PC-3 (cell line): ENCODE results near the gene ANTXR1. TPM values are rescaled to one million over a fixed set of nuclear protein-coding genes. Genes with fewer than 3 reads are reported as not detected.
A peak's percentile ranks its signal among the peaks of the same experiment; 100 is the strongest.

Experiments
- ATAC-seq: fragments of 200-7000 bp; cut with Tn5 transposase; 2 replicates; pipeline ENCODE4 v1.9.1; 2020; ENCODE audit warnings: mild to moderate bottlenecking, moderate library complexity
- BruUV-seq: library from RNA; stranded (reverse); fragments of 400-500 nt; replicated peaks from 2 replicates; lab custom pipeline; 2021; lab: Mats Ljungman, UMichigan
- CTCF ChIA-PET: fragments of 300-600 bp; sonication (Branson Sonifier 250); formaldehyde crosslinking; loops from one replicate; lab custom pipeline; 2022; ENCODE audit warnings: antibody characterized with exemption; lab: Charles Lee
- POLR2A ChIA-PET: fragments of 300-600 bp; sonication (Branson Sonifier 250); formaldehyde crosslinking; loops from one replicate; lab custom pipeline; 2022; ENCODE audit warnings: antibody characterized with exemption; ENCODE audit not compliant: unreplicated experiment; lab: Charles Lee
- DNase-seq: peaks from one replicate; pipeline ENCODE4 v3.0.0-alpha.2; 2015
- H2AFZ ChIP-seq: fragments of 300-600 bp; sonication (generic); 2 replicates; pipeline ENCODE4 v1.6.0; 2016; ENCODE audit warnings: antibody characterized with exemption, low read length
- H3F3A ChIP-seq: fragments of 300-600 bp; sonication (generic); one replicate; pipeline ENCODE4 v1.6.0; 2017; ENCODE audit warnings: antibody characterized with exemption, low read length, control low read depth, mild to moderate bottlenecking; ENCODE audit not compliant: unreplicated experiment
- H3K27ac ChIP-seq: fragments of 300-600 bp; sonication (generic); 2 replicates; pipeline ENCODE4 v1.5.1; 2016; ENCODE audit warnings: mild to moderate bottlenecking, low read length
- H3K27me3 ChIP-seq: fragments of 300-600 bp; sonication (generic); 2 replicates; pipeline ENCODE4 v1.6.1; 2016; ENCODE audit warnings: low read length, mixed read lengths
- H3K36me3 ChIP-seq: fragments of 300-600 bp; sonication (generic); 2 replicates; pipeline ENCODE4 v1.6.1; 2016; ENCODE audit warnings: low read depth, mixed run types, low read length, mixed read lengths
- H3K4me1 ChIP-seq: fragments of 300-600 bp; sonication (generic); 2 replicates; pipeline ENCODE4 v1.5.1; 2016; ENCODE audit warnings: low read length; ENCODE audit not compliant: insufficient read depth
- H3K4me2 ChIP-seq: fragments of 300-600 bp; sonication (generic); 2 replicates; pipeline ENCODE4 v1.6.0; 2016; ENCODE audit warnings: low read length
- H3K4me3 ChIP-seq: fragments of 300-600 bp; sonication (generic); 2 replicates; pipeline ENCODE4 v1.5.1; 2016; ENCODE audit warnings: mild to moderate bottlenecking, low read length, mixed read lengths
- H3K79me2 ChIP-seq: fragments of 300-600 bp; sonication (generic); 2 replicates; pipeline ENCODE4 v1.6.1; 2017; ENCODE audit warnings: low read length, mixed read lengths
- H3K9ac ChIP-seq: fragments of 300-600 bp; sonication (generic); 2 replicates; pipeline ENCODE4 v1.6.0; 2016; ENCODE audit warnings: mild to moderate bottlenecking, low read length
- H3K9me2 ChIP-seq: fragments of 300-600 bp; sonication (generic); replicated peaks from 2 replicates; pipeline ENCODE4 v1.6.1; 2016; ENCODE audit warnings: mixed run types, low read length, mixed read lengths
- H3K9me3 ChIP-seq: fragments of 300-600 bp; sonication (generic); 2 replicates; pipeline ENCODE4 v1.6.1; 2016; ENCODE audit warnings: low read length, mixed read lengths
- H4K20me1 ChIP-seq: fragments of 300-600 bp; sonication (generic); 2 replicates; pipeline ENCODE4 v1.6.1; 2016; ENCODE audit warnings: low read length, mixed read lengths
- CTCF ChIP-seq: fragments of 300-600 bp; sonication (generic); conservative IDR thresholded peaks from 2 replicates; pipeline ENCODE4 v1.5.1; 2017; ENCODE audit warnings: antibody characterized with exemption, low read depth, mild to moderate bottlenecking, low read length
- EZH2 ChIP-seq: fragments of 300-600 bp; sonication (generic); IDR thresholded peaks from one replicate; pipeline ENCODE4 v1.6.1; 2017; ENCODE audit warnings: antibody characterized with exemption, mild to moderate bottlenecking, low read length; ENCODE audit not compliant: unreplicated experiment
- EZH2phosphoT487 ChIP-seq: fragments of 300-600 bp; sonication (generic); IDR thresholded peaks from 2 replicates; pipeline ENCODE4 v1.6.1; 2018; ENCODE audit warnings: mild to moderate bottlenecking, antibody characterized with exemption, low read length, borderline replicate concordance
- intact Hi-C: fragments of 100-400 bp; cut with micrococcal nuclease; formaldehyde crosslinking; loops from 2 replicates; pipeline ENCODE4 v1.9.0; 2023
- total RNA-seq: library from RNA; depleted of rRNA; stranded (reverse); fragments of >200 nt; gene quantifications from 2 replicates; pipeline ENCODE4 v1.2.3, GENCODE V29; 2014

Gene ANTXR1
- total RNA-seq, 1 experiment from 2014 or later = 31.2 TPM

- TF ChIP-seq EZH2 = no peak
- peak; percentile 8 for DNase-seq
- H3K9me3 ChIP-seq = no peaks in the 10 kb centered on the region
- H3K4me2 ChIP-seq = peak overlapping the region; percentile 65
- ChIA-PET CTCF (interaction anchor here (1.3 kb wide), 1 partner anchor 223 kb away, joined by 3 read pairs; no protein-coding TSS in a partner anchor), POLR2A (interaction anchor here (0.5 to 0.6 kb wide), 2 partner anchors 22 to 31 kb away, joined by 3 to 5 read pairs; no protein-coding TSS in a partner anchor)
- intact Hi-C loops = loop anchor here (2.0 kb wide), 1 partner anchor 56 kb away; no protein-coding TSS in a partner anchor
- H3K27me3 ChIP-seq = no peaks in the 10 kb centered on the region
- no peaks in the 10 kb centered on the region for H3K79me2 ChIP-seq
- H3K4me3 ChIP-seq = no peak overlapping the region
- no peak overlapping the region; the same call in 1 of the 2 replicates for H2AFZ ChIP-seq
- H3K9me2 ChIP-seq = no peaks in the 10 kb centered on the region
- no peaks in the 10 kb centered on the region for H4K20me1 ChIP-seq
- H3F3A ChIP-seq = no peaks in the 10 kb centered on the region
- BruUV-seq = no TSS peak
- ATAC-seq = no peak; the same call in 1 of the 2 replicates
- H3K27ac ChIP-seq = peak overlapping the region; percentile 78
- H3K36me3 ChIP-seq = no peaks in the 10 kb centered on the region; the same call in 1 of the 2 replicates
- H3K9ac ChIP-seq = peak overlapping the region; percentile 51
- H3K4me1 ChIP-seq = peaks cover 21% of the 10 kb centered on the region
Observed at GRCh38 chr2:69083235-69083748, 70.3 kb downstream of the ANTXR1 start.

- Histone ChIP-seq H3K9me3 (no peaks in the 10 kb centered on the region), H3K27ac (no peak overlapping the region), H3K4me1 (peaks cover 21% of the 10 kb centered on the region), H3K9ac (no peak overlapping the region), H4K20me1 (no peaks in the 10 kb centered on the region), H3K27me3 (no peaks in the 10 kb centered on the region), H2AFZ (no peak overlapping the region), H3K36me3 (no peaks in the 10 kb centered on the region; the same call in 1 of the 2 replicates), H3F3A (no peaks in the 10 kb centered on the region), H3K4me2 (no peak overlapping the region), H3K9me2 (no peaks in the 10 kb centered on the region), H3K79me2 (no peaks in the 10 kb centered on the region), H3K4me3 (no peak overlapping the region)
- TF ChIP-seq EZH2 (no peak), CTCF (no peak), EZH2phosphoT487 (no peak)
- ChIA-PET CTCF (no interaction called here), POLR2A (no interaction called here)
- ATAC-seq (no peak), DNase-seq (no peak)
- intact Hi-C loops = no loop called here
- no TSS peak for BruUV-seq
Observed at GRCh38 chr2:69084492-69084891, 71.5 kb downstream of the ANTXR1 start.

GRCh38 chr2:69086466-69086865, 73.5 kb downstream of the ANTXR1 start:
- no TSS peak for BruUV-seq
- Histone ChIP-seq H3K4me2 (no peak overlapping the region), H3K9me2 (no peaks in the 10 kb centered on the region), H4K20me1 (no peaks in the 10 kb centered on the region), H3K4me3 (no peak overlapping the region), H3K27ac (no peak overlapping the region), H3F3A (no peaks in the 10 kb centered on the region), H3K9ac (no peak overlapping the region), H3K27me3 (no peaks in the 10 kb centered on the region), H3K36me3 (no peaks in the 10 kb centered on the region; the same call in 1 of the 2 replicates), H2AFZ (no peak overlapping the region), H3K79me2 (no peaks in the 10 kb centered on the region), H3K9me3 (no peaks in the 10 kb centered on the region), H3K4me1 (peaks cover 21% of the 10 kb centered on the region)
- ATAC-seq (no peak), DNase-seq (no peak)
- intact Hi-C loops = no loop called here
- CTCF ChIA-PET = no interaction called here
- POLR2A ChIA-PET = no interaction called here
- TF ChIP-seq EZH2 (no peak), EZH2phosphoT487 (no peak), CTCF (no peak)
